ENCODE data around the gene COL11A2. TPM values are rescaled to one million over a fixed set of nuclear protein-coding genes. Genes with fewer than 3 reads are reported as not detected.

COL11A2 gene
- total and polyA plus RNA-seq, 2 experiments from 2014 or later: 1.6 to 2.7 TPM

GRCh38 chr6:33143113-33143770, 49.0 kb downstream of the COL11A2 start:
- Mint-ChIP-seq H3K27me3 (ENCODE audit: insufficient read depth, low read depth, poor library complexity) (peaks cover 2% of the 10 kb centered on the region), H3K27ac (no peak overlapping the region), H3K4me3 (no peak overlapping the region; the same call in 2 of the 3 replicates), H3K4me1 (peaks cover 12% of the 10 kb centered on the region), H3K9me3 (peaks cover 5% of the 10 kb centered on the region; the same call in 2 of the 3 replicates), H3K36me3 (ENCODE audit: low read depth) (0 out of 3 replicates have a peak, but pooled peaks cover 5% of the 10 kb centered on the region)
- 0 out of 2 replicates have a peak, but pooled peaks cover 3% of the 10 kb centered on the region for H3K9me2 ChIP-seq (ENCODE audit: insufficient read depth)
- H3K4me1 ChIP-seq (ENCODE audit: insufficient read depth): peaks cover 9% of the 10 kb centered on the region
- H2AFZ ChIP-seq: no peak overlapping the region
- no peak overlapping the region for H3K4me3 ChIP-seq
- no peaks in the 10 kb centered on the region for H3K79me2 ChIP-seq (replicated peaks; ENCODE audit: insufficient read depth)
- no peak overlapping the region for H3K27ac ChIP-seq (ENCODE audit: low read depth)
- no peaks in the 10 kb centered on the region for H4K20me1 ChIP-seq (replicated peaks; ENCODE audit: insufficient read depth)
- H3F3A ChIP-seq (replicated peaks; ENCODE audit: low read depth): no peaks in the 10 kb centered on the region
- H3K36me3 ChIP-seq (ENCODE audit: insufficient read depth): no peaks in the 10 kb centered on the region
- peak; percentile 77 for ATAC-seq
- no peak overlapping the region for H3K4me2 ChIP-seq
- TF ChIP-seq POLR2AphosphoS5 (IDR thresholded peaks at IDR 0.05; ENCODE audit: low read depth) (peak; percentile 38; the same call in 1 of the 2 replicates), CREB1 (CRISPR knock-in tag; IDR thresholded peaks at IDR 0.05; ENCODE audit: low read depth) (no peak), EZH2phosphoT487 (IDR thresholded peaks at IDR 0.05; ENCODE audit: unreplicated experiment) (no peak), STAT1 (IDR thresholded peaks at IDR 0.05; ENCODE audit: unreplicated experiment) (no peak), JUNB (IDR thresholded peaks at IDR 0.05; ENCODE audit: unreplicated experiment) (no peak), NANOG (IDR thresholded peaks at IDR 0.05; ENCODE audit: borderline replicate concordance) (no peak), REST (IDR thresholded peaks at IDR 0.05; ENCODE audit: unreplicated experiment) (no peak), ZNF114 (CRISPR knock-in tag; IDR thresholded peaks at IDR 0.05) (peak; percentile 76; the same call in 1 of the 2 replicates), ZNF331 (CRISPR knock-in tag; IDR thresholded peaks at IDR 0.05; ENCODE audit: low read depth) (no peak), EZH2 (IDR thresholded peaks at IDR 0.05; ENCODE audit: low read depth, unreplicated experiment) (no peak)
- TF ChIP-seq, protein P1, sequence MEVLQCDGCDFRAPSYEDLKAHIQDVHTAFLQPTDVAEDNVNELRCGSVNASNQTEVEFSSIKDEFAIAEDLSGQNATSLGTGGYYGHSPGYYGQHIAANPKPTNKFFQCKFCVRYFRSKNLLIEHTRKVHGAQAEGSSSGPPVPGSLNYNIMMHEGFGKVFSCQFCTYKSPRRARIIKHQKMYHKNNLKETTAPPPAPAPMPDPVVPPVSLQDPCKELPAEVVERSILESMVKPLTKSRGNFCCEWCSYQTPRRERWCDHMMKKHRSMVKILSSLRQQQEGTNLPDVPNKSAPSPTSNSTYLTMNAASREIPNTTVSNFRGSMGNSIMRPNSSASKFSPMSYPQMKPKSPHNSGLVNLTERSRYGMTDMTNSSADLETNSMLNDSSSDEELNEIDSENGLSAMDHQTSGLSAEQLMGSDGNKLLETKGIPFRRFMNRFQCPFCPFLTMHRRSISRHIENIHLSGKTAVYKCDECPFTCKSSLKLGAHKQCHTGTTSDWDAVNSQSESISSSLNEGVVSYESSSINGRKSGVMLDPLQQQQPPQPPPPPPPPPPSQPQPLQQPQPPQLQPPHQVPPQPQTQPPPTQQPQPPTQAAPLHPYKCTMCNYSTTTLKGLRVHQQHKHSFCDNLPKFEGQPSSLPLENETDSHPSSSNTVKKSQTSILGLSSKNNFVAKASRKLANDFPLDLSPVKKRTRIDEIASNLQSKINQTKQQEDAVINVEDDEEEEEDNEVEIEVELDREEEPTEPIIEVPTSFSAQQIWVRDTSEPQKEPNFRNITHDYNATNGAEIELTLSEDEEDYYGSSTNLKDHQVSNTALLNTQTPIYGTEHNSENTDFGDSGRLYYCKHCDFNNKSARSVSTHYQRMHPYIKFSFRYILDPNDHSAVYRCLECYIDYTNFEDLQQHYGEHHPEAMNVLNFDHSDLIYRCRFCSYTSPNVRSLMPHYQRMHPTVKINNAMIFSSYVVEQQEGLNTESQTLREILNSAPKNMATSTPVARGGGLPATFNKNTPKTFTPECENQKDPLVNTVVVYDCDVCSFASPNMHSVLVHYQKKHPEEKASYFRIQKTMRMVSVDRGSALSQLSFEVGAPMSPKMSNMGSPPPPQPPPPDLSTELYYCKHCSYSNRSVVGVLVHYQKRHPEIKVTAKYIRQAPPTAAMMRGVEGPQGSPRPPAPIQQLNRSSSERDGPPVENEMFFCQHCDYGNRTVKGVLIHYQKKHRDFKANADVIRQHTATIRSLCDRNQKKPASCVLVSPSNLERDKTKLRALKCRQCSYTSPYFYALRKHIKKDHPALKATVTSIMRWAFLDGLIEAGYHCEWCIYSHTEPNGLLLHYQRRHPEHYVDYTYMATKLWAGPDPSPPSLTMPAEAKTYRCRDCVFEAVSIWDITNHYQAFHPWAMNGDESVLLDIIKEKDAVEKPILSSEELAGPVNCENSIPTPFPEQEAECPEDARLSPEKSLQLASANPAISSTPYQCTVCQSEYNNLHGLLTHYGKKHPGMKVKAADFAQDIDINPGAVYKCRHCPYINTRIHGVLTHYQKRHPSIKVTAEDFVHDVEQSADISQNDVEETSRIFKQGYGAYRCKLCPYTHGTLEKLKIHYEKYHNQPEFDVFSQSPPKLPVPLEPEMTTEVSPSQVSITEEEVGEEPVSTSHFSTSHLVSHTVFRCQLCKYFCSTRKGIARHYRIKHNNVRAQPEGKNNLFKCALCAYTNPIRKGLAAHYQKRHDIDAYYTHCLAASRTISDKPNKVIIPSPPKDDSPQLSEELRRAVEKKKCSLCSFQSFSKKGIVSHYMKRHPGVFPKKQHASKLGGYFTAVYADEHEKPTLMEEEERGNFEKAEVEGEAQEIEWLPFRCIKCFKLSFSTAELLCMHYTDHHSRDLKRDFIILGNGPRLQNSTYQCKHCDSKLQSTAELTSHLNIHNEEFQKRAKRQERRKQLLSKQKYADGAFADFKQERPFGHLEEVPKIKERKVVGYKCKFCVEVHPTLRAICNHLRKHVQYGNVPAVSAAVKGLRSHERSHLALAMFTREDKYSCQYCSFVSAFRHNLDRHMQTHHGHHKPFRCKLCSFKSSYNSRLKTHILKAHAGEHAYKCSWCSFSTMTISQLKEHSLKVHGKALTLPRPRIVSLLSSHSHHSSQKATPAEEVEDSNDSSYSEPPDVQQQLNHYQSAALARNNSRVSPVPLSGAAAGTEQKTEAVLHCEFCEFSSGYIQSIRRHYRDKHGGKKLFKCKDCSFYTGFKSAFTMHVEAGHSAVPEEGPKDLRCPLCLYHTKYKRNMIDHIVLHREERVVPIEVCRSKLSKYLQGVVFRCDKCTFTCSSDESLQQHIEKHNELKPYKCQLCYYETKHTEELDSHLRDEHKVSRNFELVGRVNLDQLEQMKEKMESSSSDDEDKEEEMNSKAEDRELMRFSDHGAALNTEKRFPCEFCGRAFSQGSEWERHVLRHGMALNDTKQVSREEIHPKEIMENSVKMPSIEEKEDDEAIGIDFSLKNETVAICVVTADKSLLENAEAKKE (CRISPR knock-in tag; IDR thresholded peaks at IDR 0.05): no peak
- TF ChIP-seq, protein P2, sequence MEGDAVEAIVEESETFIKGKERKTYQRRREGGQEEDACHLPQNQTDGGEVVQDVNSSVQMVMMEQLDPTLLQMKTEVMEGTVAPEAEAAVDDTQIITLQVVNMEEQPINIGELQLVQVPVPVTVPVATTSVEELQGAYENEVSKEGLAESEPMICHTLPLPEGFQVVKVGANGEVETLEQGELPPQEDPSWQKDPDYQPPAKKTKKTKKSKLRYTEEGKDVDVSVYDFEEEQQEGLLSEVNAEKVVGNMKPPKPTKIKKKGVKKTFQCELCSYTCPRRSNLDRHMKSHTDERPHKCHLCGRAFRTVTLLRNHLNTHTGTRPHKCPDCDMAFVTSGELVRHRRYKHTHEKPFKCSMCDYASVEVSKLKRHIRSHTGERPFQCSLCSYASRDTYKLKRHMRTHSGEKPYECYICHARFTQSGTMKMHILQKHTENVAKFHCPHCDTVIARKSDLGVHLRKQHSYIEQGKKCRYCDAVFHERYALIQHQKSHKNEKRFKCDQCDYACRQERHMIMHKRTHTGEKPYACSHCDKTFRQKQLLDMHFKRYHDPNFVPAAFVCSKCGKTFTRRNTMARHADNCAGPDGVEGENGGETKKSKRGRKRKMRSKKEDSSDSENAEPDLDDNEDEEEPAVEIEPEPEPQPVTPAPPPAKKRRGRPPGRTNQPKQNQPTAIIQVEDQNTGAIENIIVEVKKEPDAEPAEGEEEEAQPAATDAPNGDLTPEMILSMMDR (conservative IDR thresholded peaks at IDR 0.05; ENCODE audit: low read depth in 2 of 2): peak; percentile 47 to 62
- TF ChIP-seq, protein P3, sequence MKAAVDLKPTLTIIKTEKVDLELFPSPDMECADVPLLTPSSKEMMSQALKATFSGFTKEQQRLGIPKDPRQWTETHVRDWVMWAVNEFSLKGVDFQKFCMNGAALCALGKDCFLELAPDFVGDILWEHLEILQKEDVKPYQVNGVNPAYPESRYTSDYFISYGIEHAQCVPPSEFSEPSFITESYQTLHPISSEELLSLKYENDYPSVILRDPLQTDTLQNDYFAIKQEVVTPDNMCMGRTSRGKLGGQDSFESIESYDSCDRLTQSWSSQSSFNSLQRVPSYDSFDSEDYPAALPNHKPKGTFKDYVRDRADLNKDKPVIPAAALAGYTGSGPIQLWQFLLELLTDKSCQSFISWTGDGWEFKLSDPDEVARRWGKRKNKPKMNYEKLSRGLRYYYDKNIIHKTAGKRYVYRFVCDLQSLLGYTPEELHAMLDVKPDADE (IDR thresholded peaks at IDR 0.05): no peak
- peak; percentile 65 for DNase-seq (ENCODE audit: low spot score)
- no peaks in the 10 kb centered on the region for H3K27me3 ChIP-seq (ENCODE audit: insufficient read depth)

Data from GM23338 (cell line).